CD14-positive monocyte (primary cell): ENCODE results near the gene MARCHF4. TPM values are rescaled to one million over a fixed set of nuclear protein-coding genes. Genes with fewer than 3 reads are reported as not detected.
"Not testable (repeated sequence)": the region's sequence is repeated elsewhere in the genome, so short reads cannot be mapped to it uniquely, and the experiment has no call there.

Experiments used
- DNase-seq, 3 donors: peaks; one replicate each; pipeline ENCODE4 v3.0.0-alpha.2; 2011 to 2022
- H2AFZ ChIP-seq: 2 replicates; pipeline ENCODE4 v1.6.0; 2012; ENCODE audit warnings: mild to moderate bottlenecking, low read depth, low read length, inconsistent platforms; ENCODE audit not compliant: insufficient read depth, poor library complexity, severe bottlenecking
- H3K27ac ChIP-seq, 2 donors: 1 replicate in 1 of 2; 2 replicates in 1 of 2; pipeline ENCODE4 v1.5.1; 2012 to 2013; ENCODE audit warnings: low read length in 2 of 2, control low read depth in 1 of 2, inconsistent platforms in 1 of 2, low read depth in 1 of 2, mild to moderate bottlenecking in 1 of 2
- H3K27me3 ChIP-seq, 2 donors: one replicate each; pipeline versions ENCODE4 v1.6.0 to v1.6.1; 2011 to 2013; ENCODE audit warnings: low read length in 2 of 2; ENCODE audit not compliant: control insufficient read depth in 2 of 2, insufficient read depth in 2 of 2
- H3K36me3 ChIP-seq, 2 donors: replicated peaks in 1 of 2; 1 replicate in 1 of 2; 2 replicates in 1 of 2; pipeline versions ENCODE4 v1.5.1 to v1.6.1; 2012 to 2013; ENCODE audit warnings: low read length in 2 of 2, control low read depth in 1 of 2, inconsistent platforms in 1 of 2, mild to moderate bottlenecking in 1 of 2; ENCODE audit not compliant: insufficient read depth in 2 of 2, control insufficient read depth in 1 of 2
- H3K4me1 ChIP-seq, 2 donors: 1 replicate in 1 of 2; 2 replicates in 1 of 2; pipeline versions ENCODE4 v1.5.1 to v1.6.1; 2012 to 2013; ENCODE audit warnings: low read length in 2 of 2, control low read depth in 1 of 2, inconsistent platforms in 1 of 2, mild to moderate bottlenecking in 1 of 2, moderate library complexity in 1 of 2; ENCODE audit not compliant: insufficient read depth in 2 of 2, control insufficient read depth in 1 of 2
- H3K4me2 ChIP-seq: replicated peaks from 2 replicates; pipeline ENCODE3; 2012; ENCODE audit warnings: low read length, moderate library complexity, mild to moderate bottlenecking; ENCODE audit not compliant: poor library complexity, severe bottlenecking; ENCODE audit errors: extremely low read depth
- H3K4me3 ChIP-seq, 3 experiments: fragments of 200-600 bp in 1 of 3; sonication (generic) in 1 of 3; replicated peaks in 1 of 3; 1 replicate in 2 of 3; 2 replicates in 1 of 3; pipeline ENCODE4 v1.5.1; 2011 to 2013; ENCODE audit warnings: low read length in 3 of 3, mild to moderate bottlenecking in 3 of 3, control low read depth in 2 of 3, low read depth in 2 of 3, inconsistent platforms in 1 of 3, moderate library complexity in 1 of 3
- H3K79me2 ChIP-seq: 2 replicates; pipeline ENCODE4 v1.6.0; 2012; ENCODE audit warnings: mild to moderate bottlenecking, control low read depth, inconsistent platforms, low read length, moderate library complexity; ENCODE audit not compliant: insufficient read depth
- H3K9ac ChIP-seq: 2 replicates; pipeline ENCODE4 v1.6.0; 2017; ENCODE audit warnings: low read length, mild to moderate bottlenecking; ENCODE audit not compliant: insufficient read depth, poor library complexity, severe bottlenecking
- H3K9me3 ChIP-seq, 2 donors: replicated peaks in 1 of 2; 1 replicate in 1 of 2; 2 replicates in 1 of 2; pipeline versions ENCODE4 v1.5.1 to v1.6.1; 2012 to 2013; ENCODE audit warnings: low read length in 2 of 2, control low read depth in 1 of 2; ENCODE audit not compliant: control insufficient read depth in 1 of 2, insufficient read depth in 1 of 2
- H4K20me1 ChIP-seq: 2 replicates; pipeline ENCODE4 v1.6.0; 2012; ENCODE audit warnings: mild to moderate bottlenecking, low read length, control low read depth, moderate library complexity; ENCODE audit not compliant: insufficient read depth
- H3K27ac Mint-ChIP-seq, 7 donors: one replicate each; pipeline ENCODE4 v1.8.0; 2020; ENCODE audit warnings: mild to moderate bottlenecking in 7 of 7, mixed read lengths in 7 of 7, moderate library complexity in 6 of 7, inconsistent platforms in 2 of 7
- H3K27me3 Mint-ChIP-seq, 3 donors: one replicate each; pipeline ENCODE4 v1.8.0; 2021 to 2022; ENCODE audit warnings: low read depth in 3 of 3, mild to moderate bottlenecking in 3 of 3, mixed read lengths in 3 of 3, moderate library complexity in 3 of 3, inconsistent platforms in 1 of 3
- H3K36me3 Mint-ChIP-seq, 2 donors: one replicate each; pipeline ENCODE4 v1.8.0; 2020; ENCODE audit warnings: mixed read lengths in 2 of 2, inconsistent platforms in 1 of 2, mild to moderate bottlenecking in 1 of 2
- H3K4me1 Mint-ChIP-seq: one replicate; pipeline ENCODE4 v1.8.0; 2020; ENCODE audit warnings: mild to moderate bottlenecking, mixed read lengths
- H3K4me3 Mint-ChIP-seq, 2 donors: one replicate each; pipeline ENCODE4 v1.8.0; 2020; ENCODE audit warnings: mild to moderate bottlenecking in 2 of 2, mixed read lengths in 2 of 2, moderate library complexity in 1 of 2
- H3K9me3 Mint-ChIP-seq, 7 donors: one replicate each; pipeline ENCODE4 v1.8.0; 2020 to 2022; ENCODE audit warnings: mixed read lengths in 7 of 7, mild to moderate bottlenecking in 6 of 7, moderate library complexity in 6 of 7, inconsistent platforms in 2 of 7
- WGBS: methylation state at CpG from one replicate; pipeline ENCODE4 v1.1.5; 2013; ENCODE audit warnings: missing lambda C conversion rate; ENCODE audit not compliant: insufficient coverage; 5-methylcytosine and 5-hydroxymethylcytosine counted together
- intact Hi-C, 2 donors: fragments of 100-400 bp; cut with micrococcal nuclease; formaldehyde crosslinking; loops; one replicate each; pipeline versions ENCODE4 v1.15.0 to v1.15.1; 2023
- polyA plus RNA-seq, 3 donors: library from polyadenylated mRNA; depleted of rRNA in 1 of 3; unstranded in 2 of 3; stranded (reverse) in 1 of 3; fragments of 300-500 nt in 2 of 3; fragments of >200 nt in 1 of 3; fragmentation: Illumina TruSeq in 2 of 3; gene quantifications; 1 replicate in 2 of 3; 2 replicates in 1 of 3; pipeline ENCODE4 v1.2.3, GENCODE V29; 2012 to 2021
- TF ChIP-seq, protein P1 (sequence below): fragments of 200-600 bp; IDR thresholded peaks from one replicate; pipeline ENCODE4 v1.8.0; 2022; ENCODE audit warnings: antibody characterized with exemption, mild to moderate bottlenecking

MARCHF4 gene
- polyA plus RNA-seq, 3 donors = not detected

- Histone ChIP-seq H3K9me3 (no peaks in the 10 kb centered on the region), H3K4me2 (no peak overlapping the region), H4K20me1 (no peaks in the 10 kb centered on the region), H3K27ac (no peak overlapping the region), H2AFZ (no peak overlapping the region), H3K9ac (no peak overlapping the region), H3K27me3 (no peaks in the 10 kb centered on the region), H3K36me3 (no peaks in the 10 kb centered on the region), H3K79me2 (no peaks in the 10 kb centered on the region), H3K4me3 (no peak overlapping the region), H3K4me1 (peaks cover 23% of the 10 kb centered on the region in 2 donors)
- Mint-ChIP-seq H3K27me3 (peaks cover 0 to 2% (median 1%) of the 10 kb centered on the region in 3 donors), H3K4me1 (peaks cover 26% of the 10 kb centered on the region), H3K36me3 (no peaks in the 10 kb centered on the region), H3K4me3 (no peak overlapping the region), H3K9me3 (peaks cover 0 to 3% (median 0%) of the 10 kb centered on the region in 7 donors), H3K27ac (no peak overlapping the region)
- WGBS = 91% methylated on average over 2 of the region's 2 CpGs
- TF ChIP-seq, protein P1, sequence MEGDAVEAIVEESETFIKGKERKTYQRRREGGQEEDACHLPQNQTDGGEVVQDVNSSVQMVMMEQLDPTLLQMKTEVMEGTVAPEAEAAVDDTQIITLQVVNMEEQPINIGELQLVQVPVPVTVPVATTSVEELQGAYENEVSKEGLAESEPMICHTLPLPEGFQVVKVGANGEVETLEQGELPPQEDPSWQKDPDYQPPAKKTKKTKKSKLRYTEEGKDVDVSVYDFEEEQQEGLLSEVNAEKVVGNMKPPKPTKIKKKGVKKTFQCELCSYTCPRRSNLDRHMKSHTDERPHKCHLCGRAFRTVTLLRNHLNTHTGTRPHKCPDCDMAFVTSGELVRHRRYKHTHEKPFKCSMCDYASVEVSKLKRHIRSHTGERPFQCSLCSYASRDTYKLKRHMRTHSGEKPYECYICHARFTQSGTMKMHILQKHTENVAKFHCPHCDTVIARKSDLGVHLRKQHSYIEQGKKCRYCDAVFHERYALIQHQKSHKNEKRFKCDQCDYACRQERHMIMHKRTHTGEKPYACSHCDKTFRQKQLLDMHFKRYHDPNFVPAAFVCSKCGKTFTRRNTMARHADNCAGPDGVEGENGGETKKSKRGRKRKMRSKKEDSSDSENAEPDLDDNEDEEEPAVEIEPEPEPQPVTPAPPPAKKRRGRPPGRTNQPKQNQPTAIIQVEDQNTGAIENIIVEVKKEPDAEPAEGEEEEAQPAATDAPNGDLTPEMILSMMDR = no peak
- DNase-seq = no peak
- intact Hi-C loops = loop anchor here in 1 of 2 donors (10.0 kb wide), 1 partner anchor 1728 kb away; no protein-coding TSS in a partner anchor
Measured at GRCh38 chr2:216387262-216387661, 15.0 kb upstream of the MARCHF4 start.

- H3K4me1 ChIP-seq = peaks cover 18 to 22% of the 10 kb centered on the region in 2 donors
- H3K36me3 Mint-ChIP-seq = no peaks in the 10 kb centered on the region
- peaks cover 1 to 2% (median 2%) of the 10 kb centered on the region in 3 donors for H3K27me3 Mint-ChIP-seq
- no peak overlapping the region for H3K4me3 ChIP-seq
- no peaks in the 10 kb centered on the region for H3K36me3 ChIP-seq
- no peak overlapping the region for H3K9ac ChIP-seq
- peaks cover 26% of the 10 kb centered on the region for H3K4me1 Mint-ChIP-seq
- no peak overlapping the region for H2AFZ ChIP-seq
- H3K27ac ChIP-seq = no peak overlapping the region
- no peaks in the 10 kb centered on the region for H4K20me1 ChIP-seq
- peaks cover 0 to 3% (median 0%) of the 10 kb centered on the region in 7 donors for H3K9me3 Mint-ChIP-seq
- no peaks in the 10 kb centered on the region for H3K79me2 ChIP-seq
- H3K4me3 Mint-ChIP-seq = no peak overlapping the region
- no peaks in the 10 kb centered on the region for H3K9me3 ChIP-seq
- peak in 2 of 3 donors; percentile 5 to 24 for DNase-seq
- H3K27me3 ChIP-seq = no peaks in the 10 kb centered on the region
- TF ChIP-seq, protein P1 = no peak
- intact Hi-C loops = loop anchor here in 1 of 2 donors (10.0 kb wide), 1 partner anchor 1729 kb away; no protein-coding TSS in a partner anchor
- no peak overlapping the region for H3K4me2 ChIP-seq
- WGBS = 10% methylated on average over 1 of the region's 2 CpGs
- no peak overlapping the region for H3K27ac Mint-ChIP-seq
Measured at GRCh38 chr2:216385478-216385877, 13.2 kb upstream of the MARCHF4 start.

GRCh38 chr2:216384409-216384808 is 12.1 kb upstream of the MARCHF4 start:
- peaks cover 17% of the 10 kb centered on the region for H3K4me1 Mint-ChIP-seq
- WGBS = 100% methylated on average over 1 of the region's 2 CpGs
- H3K9me3 ChIP-seq, H3K27ac ChIP-seq, H4K20me1 ChIP-seq, H3K9me3 Mint-ChIP-seq, H3K79me2 ChIP-seq, H3K27me3 Mint-ChIP-seq, H3K27ac Mint-ChIP-seq, H3K36me3 Mint-ChIP-seq, H3K4me3 Mint-ChIP-seq, H2AFZ ChIP-seq, DNase-seq, H3K36me3 ChIP-seq, H3K4me3 ChIP-seq, H3K9ac ChIP-seq, H3K27me3 ChIP-seq, H3K4me2 ChIP-seq: not testable (repeated sequence)
- intact Hi-C loops = loop anchor here in 1 of 2 donors (10.0 kb wide), 1 partner anchor 1730 kb away; no protein-coding TSS in a partner anchor
- H3K4me1 ChIP-seq = peaks cover 9 to 12% of the 10 kb centered on the region in 2 donors
